Nephron progenitor cell (in vitro differentiated cells): ENCODE measurements around the gene NPRL2.

Experiments used
- DNase-seq: peaks from one replicate; pipeline ENCODE4 v3.0.0; 2021
- H3K27ac Mint-ChIP-seq: 2 replicates; pipeline ENCODE4 v1.8.0; 2021; ENCODE audit warnings: mild to moderate bottlenecking, moderate library complexity, mixed read lengths
- H3K27me3 Mint-ChIP-seq: 2 replicates; pipeline ENCODE4 v1.8.0; 2021; ENCODE audit warnings: mild to moderate bottlenecking, low read depth, mixed read lengths; ENCODE audit not compliant: poor library complexity
- H3K36me3 Mint-ChIP-seq: 2 replicates; pipeline ENCODE4 v1.8.0; 2021; ENCODE audit warnings: low read depth, mixed read lengths
- H3K4me1 Mint-ChIP-seq: 2 replicates; pipeline ENCODE4 v1.8.0; 2021; ENCODE audit warnings: mixed read lengths
- H3K4me3 Mint-ChIP-seq: 2 replicates; pipeline ENCODE4 v1.8.0; 2021; ENCODE audit warnings: mild to moderate bottlenecking, moderate library complexity, mixed read lengths
- H3K9me3 Mint-ChIP-seq: 2 replicates; pipeline ENCODE4 v1.8.0; 2021; ENCODE audit warnings: mild to moderate bottlenecking, moderate library complexity, mixed read lengths
- TF ChIP-seq, protein P1 (sequence below): fragments of 200-600 bp; sonication (generic); IDR thresholded peaks from 2 replicates; pipeline ENCODE4 v1.5.0; 2021; ENCODE audit warnings: antibody characterized with exemption

NPRL2 gene

DNA sequence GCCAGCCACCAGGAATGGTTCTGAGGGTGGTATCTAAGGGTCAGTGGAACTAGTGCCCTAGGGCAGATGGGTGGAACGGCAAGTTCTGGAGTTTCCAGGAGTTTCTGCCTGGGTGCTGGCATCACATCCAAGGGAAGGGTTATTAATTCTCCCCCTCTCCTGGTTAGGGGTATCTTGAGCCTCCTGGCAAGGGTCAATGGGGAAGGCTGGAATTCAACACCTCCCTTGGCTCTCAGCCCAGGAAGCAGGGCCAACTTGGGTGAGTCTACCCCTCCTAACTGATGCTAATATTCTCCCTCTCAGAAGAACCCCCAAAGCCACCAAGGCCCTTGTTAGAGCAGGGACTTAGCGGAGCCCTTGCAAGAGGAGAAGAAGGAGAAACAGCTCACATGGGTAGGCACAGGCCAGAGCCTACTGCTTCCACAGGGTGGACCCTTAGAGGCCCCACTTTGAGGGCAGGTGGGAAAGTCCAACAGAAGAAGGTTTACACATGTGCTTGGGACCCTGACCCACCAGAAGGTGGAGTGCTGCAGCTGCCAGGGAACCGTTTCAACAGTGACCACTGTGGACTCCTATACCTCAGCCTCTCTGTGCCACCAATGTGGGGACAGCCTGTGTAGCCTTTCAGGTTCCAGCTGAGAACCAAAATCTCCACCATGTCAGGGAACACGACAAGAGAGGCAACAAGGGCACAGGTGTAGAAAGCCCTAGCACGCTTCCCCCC, 5.4 kb upstream of the NPRL2 start:
- Mint-ChIP-seq H3K4me3 (peak overlapping the region; percentile 95), H3K27ac (peak overlapping the region; percentile 69), H3K27me3 (no peaks in the 10 kb centered on the region), H3K36me3 (peaks cover 7% of the 10 kb centered on the region), H3K4me1 (peaks cover 45% of the 10 kb centered on the region), H3K9me3 (no peaks in the 10 kb centered on the region)
- TF ChIP-seq, protein P1, sequence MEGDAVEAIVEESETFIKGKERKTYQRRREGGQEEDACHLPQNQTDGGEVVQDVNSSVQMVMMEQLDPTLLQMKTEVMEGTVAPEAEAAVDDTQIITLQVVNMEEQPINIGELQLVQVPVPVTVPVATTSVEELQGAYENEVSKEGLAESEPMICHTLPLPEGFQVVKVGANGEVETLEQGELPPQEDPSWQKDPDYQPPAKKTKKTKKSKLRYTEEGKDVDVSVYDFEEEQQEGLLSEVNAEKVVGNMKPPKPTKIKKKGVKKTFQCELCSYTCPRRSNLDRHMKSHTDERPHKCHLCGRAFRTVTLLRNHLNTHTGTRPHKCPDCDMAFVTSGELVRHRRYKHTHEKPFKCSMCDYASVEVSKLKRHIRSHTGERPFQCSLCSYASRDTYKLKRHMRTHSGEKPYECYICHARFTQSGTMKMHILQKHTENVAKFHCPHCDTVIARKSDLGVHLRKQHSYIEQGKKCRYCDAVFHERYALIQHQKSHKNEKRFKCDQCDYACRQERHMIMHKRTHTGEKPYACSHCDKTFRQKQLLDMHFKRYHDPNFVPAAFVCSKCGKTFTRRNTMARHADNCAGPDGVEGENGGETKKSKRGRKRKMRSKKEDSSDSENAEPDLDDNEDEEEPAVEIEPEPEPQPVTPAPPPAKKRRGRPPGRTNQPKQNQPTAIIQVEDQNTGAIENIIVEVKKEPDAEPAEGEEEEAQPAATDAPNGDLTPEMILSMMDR, result no peak
- no peak for DNase-seq

DNA sequence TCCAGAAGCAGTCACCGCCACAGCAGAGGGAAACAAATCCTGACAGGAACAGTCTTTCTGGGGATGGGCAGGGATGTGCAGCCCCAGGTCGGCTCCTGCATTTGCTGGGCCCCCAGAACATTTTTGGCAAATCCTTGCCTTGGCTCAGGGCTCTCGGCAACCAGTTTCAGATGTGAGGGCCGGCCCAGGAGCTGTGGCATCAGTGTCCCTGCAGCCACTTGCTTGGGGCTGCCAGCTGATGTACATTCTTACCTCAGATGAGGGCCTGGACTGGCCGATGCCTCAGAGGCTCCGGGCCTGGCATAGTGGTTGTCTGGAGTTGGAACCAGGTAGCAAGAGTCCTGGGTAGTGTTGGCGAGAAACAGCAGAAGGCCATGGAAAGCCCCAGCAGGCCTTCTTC, 4.3 kb upstream of the NPRL2 start:
- H3K4me1 Mint-ChIP-seq, result peaks cover 50% of the 10 kb centered on the region
- TF ChIP-seq, protein P1, result no peak
- H3K9me3 Mint-ChIP-seq, result no peaks in the 10 kb centered on the region
- H3K4me3 Mint-ChIP-seq, result no peak overlapping the region
- no peaks in the 10 kb centered on the region for H3K27me3 Mint-ChIP-seq
- peaks cover 7% of the 10 kb centered on the region for H3K36me3 Mint-ChIP-seq
- no peak for DNase-seq
- H3K27ac Mint-ChIP-seq, result no peak overlapping the region

DNA sequence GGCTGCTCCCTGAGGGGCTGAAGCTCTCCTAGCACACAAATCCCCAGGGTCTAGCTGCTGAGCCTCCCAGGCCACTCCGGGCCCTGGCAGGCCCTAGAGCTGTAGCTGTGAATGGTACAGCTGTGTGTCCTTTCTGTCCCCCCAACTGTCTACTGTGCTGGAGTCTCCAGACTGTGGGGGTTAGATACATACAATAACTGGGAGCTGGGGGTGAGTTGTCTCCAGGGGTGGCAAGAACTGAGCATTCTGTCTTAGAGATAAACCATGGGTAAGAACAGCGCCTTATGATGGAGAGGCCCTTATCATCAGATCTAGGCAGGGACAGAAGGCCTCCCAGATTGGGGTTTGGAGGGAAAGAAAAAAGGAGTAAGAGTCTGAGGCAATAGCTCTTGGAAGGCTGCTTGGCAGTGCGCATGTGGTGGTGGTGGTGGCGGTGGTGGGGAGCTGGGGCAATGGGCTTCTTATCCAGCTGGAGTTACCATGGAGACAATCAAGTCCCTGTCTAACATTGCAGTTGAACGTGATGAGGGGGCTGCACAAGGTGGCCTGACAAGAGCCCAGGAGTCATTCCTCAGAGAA, 3.7 kb upstream of the NPRL2 start:
- TF ChIP-seq, protein P1, result no peak
- Mint-ChIP-seq H3K4me3 (no peak overlapping the region), H3K36me3 (peaks cover 7% of the 10 kb centered on the region), H3K4me1 (peaks cover 46% of the 10 kb centered on the region), H3K27me3 (no peaks in the 10 kb centered on the region), H3K9me3 (no peaks in the 10 kb centered on the region), H3K27ac (no peak overlapping the region)
- no peak for DNase-seq

DNA sequence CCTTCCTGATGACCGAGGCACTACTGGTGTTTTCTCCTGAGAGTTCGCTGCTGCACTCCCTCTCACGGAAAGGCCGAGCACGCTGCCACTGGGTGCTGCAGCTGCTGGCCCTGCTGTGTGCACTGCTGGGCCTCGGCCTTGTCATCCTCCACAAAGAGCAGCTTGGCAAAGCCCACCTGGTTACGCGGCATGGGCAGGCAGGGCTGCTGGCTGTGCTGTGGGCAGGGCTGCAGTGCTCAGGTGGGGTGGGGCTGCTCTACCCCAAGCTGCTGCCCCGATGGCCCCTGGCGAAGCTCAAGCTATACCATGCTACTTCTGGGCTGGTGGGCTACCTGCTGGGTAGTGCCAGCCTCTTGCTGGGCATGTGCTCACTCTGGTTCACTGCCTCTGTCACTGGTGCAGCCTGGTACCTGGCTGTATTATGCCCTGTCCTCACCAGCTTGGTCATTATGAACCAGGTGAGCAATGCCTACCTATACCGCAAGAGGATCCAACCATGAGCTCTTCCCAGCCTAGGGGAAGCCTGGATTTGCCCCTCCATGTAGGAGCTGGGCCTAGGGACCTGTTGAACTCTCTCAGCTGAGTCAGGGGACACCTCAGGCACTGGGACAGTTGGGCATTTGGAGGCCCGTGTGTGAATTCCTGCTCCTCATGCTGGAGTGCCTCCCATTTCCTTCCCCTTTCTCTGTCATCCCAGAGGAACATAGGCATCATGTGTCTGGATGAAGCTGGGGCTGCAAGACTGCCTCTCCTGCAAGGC, 2.9 kb upstream of the NPRL2 start:
- Mint-ChIP-seq H3K4me3 (no peak overlapping the region), H3K9me3 (no peaks in the 10 kb centered on the region), H3K27me3 (no peaks in the 10 kb centered on the region), H3K4me1 (peaks cover 42% of the 10 kb centered on the region), H3K36me3 (peaks cover 8% of the 10 kb centered on the region), H3K27ac (no peak overlapping the region)
- TF ChIP-seq, protein P1, result no peak
- no peak for DNase-seq

DNA sequence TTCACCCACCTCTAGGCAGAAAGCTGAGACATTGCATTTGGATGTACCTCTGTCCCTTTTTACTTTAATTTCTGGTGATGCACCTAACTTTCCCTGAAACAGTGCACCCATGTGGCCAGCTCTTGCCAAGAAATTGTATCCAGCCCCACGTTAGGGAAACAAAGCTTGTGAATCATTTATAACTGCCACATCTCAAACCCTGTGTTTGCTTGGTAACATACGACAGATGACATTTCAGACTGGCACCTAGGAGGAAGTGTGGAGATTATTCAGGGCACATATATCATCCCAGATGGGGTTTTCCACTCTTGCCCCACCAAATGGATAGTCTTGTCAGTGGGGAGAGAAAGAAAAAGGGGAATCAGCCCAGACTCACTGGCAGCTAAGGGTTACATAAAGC, 2.2 kb upstream of the NPRL2 start:
- peaks cover 35% of the 10 kb centered on the region for H3K4me1 Mint-ChIP-seq
- H3K4me3 Mint-ChIP-seq, result no peak overlapping the region
- no peak for DNase-seq
- TF ChIP-seq, protein P1, result no peak
- no peaks in the 10 kb centered on the region for H3K27me3 Mint-ChIP-seq
- H3K9me3 Mint-ChIP-seq, result no peaks in the 10 kb centered on the region
- no peak overlapping the region for H3K27ac Mint-ChIP-seq
- peaks cover 14% of the 10 kb centered on the region for H3K36me3 Mint-ChIP-seq
